Duodenal mucosa (tissue), 2 donors: ENCODE data around the gene TXNDC11.

Experiments used
- H3K27ac ChIP-seq: one replicate; pipeline ENCODE4 v1.7.0; 2013; ENCODE audit warnings: low read depth, low read length
- H3K27me3 ChIP-seq, 2 donors: one replicate each; pipeline ENCODE4 v1.7.0; 2013; ENCODE audit warnings: low read length in 2 of 2, control low read depth in 1 of 2; ENCODE audit not compliant: insufficient read depth in 2 of 2, control insufficient read depth in 1 of 2
- H3K36me3 ChIP-seq, 2 donors: one replicate each; pipeline ENCODE4 v1.7.0; 2013; ENCODE audit warnings: low read length in 2 of 2, control low read depth in 1 of 2; ENCODE audit not compliant: insufficient read depth in 2 of 2, control insufficient read depth in 1 of 2
- H3K4me1 ChIP-seq, 2 donors: one replicate each; pipeline ENCODE4 v1.7.0; 2013; ENCODE audit warnings: low read length in 2 of 2, control low read depth in 1 of 2; ENCODE audit not compliant: insufficient read depth in 2 of 2, control insufficient read depth in 1 of 2
- H3K4me3 ChIP-seq, 2 donors: one replicate each; pipeline ENCODE4 v1.7.0; 2013; ENCODE audit warnings: low read length in 2 of 2, low read depth in 1 of 2
- H3K9ac ChIP-seq, 2 donors: one replicate each; pipeline ENCODE4 v1.7.0; 2013; ENCODE audit warnings: low read length in 2 of 2, low read depth in 1 of 2
- H3K9me3 ChIP-seq, 2 donors: one replicate each; pipeline ENCODE4 v1.7.0; 2013; ENCODE audit warnings: low read length in 2 of 2, control low read depth in 1 of 2; ENCODE audit not compliant: control insufficient read depth in 1 of 2

Gene TXNDC11

GRCh38 chr16:11722468-11722808 lies 20.2 kb downstream of the TXNDC11 start:
- H3K4me3 ChIP-seq = no peak overlapping the region
- peaks cover 14 to 58% of the 10 kb centered on the region in 2 donors for H3K36me3 ChIP-seq
- peaks cover 17 to 29% of the 10 kb centered on the region in 2 donors for H3K4me1 ChIP-seq
- no peaks in the 10 kb centered on the region for H3K27me3 ChIP-seq
- no peak overlapping the region for H3K27ac ChIP-seq
- H3K9me3 ChIP-seq = no peaks in the 10 kb centered on the region
- no peak overlapping the region for H3K9ac ChIP-seq

GRCh38 chr16:11721781-11722467 lies 20.7 kb downstream of the TXNDC11 start:
- H3K27me3 ChIP-seq = no peaks in the 10 kb centered on the region
- H3K27ac ChIP-seq = no peak overlapping the region
- H3K4me3 ChIP-seq = no peak overlapping the region
- H3K4me1 ChIP-seq = peaks cover 17 to 29% of the 10 kb centered on the region in 2 donors
- no peak overlapping the region for H3K9ac ChIP-seq
- H3K9me3 ChIP-seq = no peaks in the 10 kb centered on the region
- peaks cover 14 to 58% of the 10 kb centered on the region in 2 donors for H3K36me3 ChIP-seq

GRCh38 chr16:11719762-11720161 lies 22.9 kb downstream of the TXNDC11 start:
- Histone ChIP-seq H3K9ac (peak overlapping the region in 1 of 2 donors; percentile 55), H3K27me3 (no peaks in the 10 kb centered on the region), H3K9me3 (no peaks in the 10 kb centered on the region), H3K4me1 (peaks cover 24 to 36% of the 10 kb centered on the region in 2 donors), H3K4me3 (no peak overlapping the region), H3K36me3 (peaks cover 9 to 51% of the 10 kb centered on the region in 2 donors), H3K27ac (no peak overlapping the region)

GRCh38 chr16:11719171-11719570 lies 23.5 kb downstream of the TXNDC11 start:
- peaks cover 9 to 46% of the 10 kb centered on the region in 2 donors for H3K36me3 ChIP-seq
- H3K9ac ChIP-seq = no peak overlapping the region
- peaks cover 24 to 39% of the 10 kb centered on the region in 2 donors for H3K4me1 ChIP-seq
- no peak overlapping the region for H3K4me3 ChIP-seq
- H3K27ac ChIP-seq = no peak overlapping the region
- no peaks in the 10 kb centered on the region for H3K9me3 ChIP-seq
- no peaks in the 10 kb centered on the region for H3K27me3 ChIP-seq

GRCh38 chr16:11717811-11718210 lies 24.8 kb downstream of the TXNDC11 start:
- Histone ChIP-seq H3K4me1 (peaks cover 24 to 39% of the 10 kb centered on the region in 2 donors), H3K9me3 (no peaks in the 10 kb centered on the region), H3K4me3 (no peak overlapping the region), H3K27me3 (no peaks in the 10 kb centered on the region), H3K9ac (no peak overlapping the region), H3K27ac (no peak overlapping the region), H3K36me3 (peaks cover 13 to 46% of the 10 kb centered on the region in 2 donors)

GRCh38 chr16:11716336-11716735 lies 26.3 kb downstream of the TXNDC11 start:
- H3K36me3 ChIP-seq = peaks cover 10 to 55% of the 10 kb centered on the region in 2 donors
- H3K4me3 ChIP-seq = peak overlapping the region in 1 of 2 donors; percentile 46
- H3K4me1 ChIP-seq = peaks cover 24 to 27% of the 10 kb centered on the region in 2 donors

GRCh38 chr16:11715246-11715947 lies 27.3 kb downstream of the TXNDC11 start:
- Histone ChIP-seq H3K9me3 (no peaks in the 10 kb centered on the region), H3K27me3 (no peaks in the 10 kb centered on the region), H3K27ac (peak overlapping the region; percentile 13), H3K4me3 (peak overlapping the region in 1 of 2 donors; percentile 46), H3K36me3 (peaks cover 7 to 55% of the 10 kb centered on the region in 2 donors), H3K4me1 (peaks cover 24 to 26% of the 10 kb centered on the region in 2 donors), H3K9ac (peak overlapping the region in 1 of 2 donors; percentile 36)

More at GRCh38 chr16:11716336-11716735, 26.3 kb downstream of the TXNDC11 start:
- Histone ChIP-seq H3K9ac (peak overlapping the region; percentile 36 to 63), H3K9me3 (no peaks in the 10 kb centered on the region), H3K27me3 (no peaks in the 10 kb centered on the region), H3K27ac (no peak overlapping the region)

- Histone ChIP-seq H3K9me3 (no peaks in the 10 kb centered on the region), H3K27me3 (no peaks in the 10 kb centered on the region), H3K36me3 (peaks cover 12 to 38% of the 10 kb centered on the region in 2 donors), H3K4me1 (peaks cover 14 to 17% of the 10 kb centered on the region in 2 donors), H3K27ac (no peak overlapping the region), H3K9ac (no peak overlapping the region), H3K4me3 (no peak overlapping the region)
These were observed 30.5 kb downstream of the TXNDC11 start for GRCh38 chr16:11712122-11712521.

- Histone ChIP-seq H3K4me3 (no peak overlapping the region), H3K9ac (no peak overlapping the region), H3K4me1 (peaks cover 14 to 17% of the 10 kb centered on the region in 2 donors), H3K36me3 (peaks cover 12 to 40% of the 10 kb centered on the region in 2 donors), H3K27ac (no peak overlapping the region), H3K27me3 (no peaks in the 10 kb centered on the region), H3K9me3 (no peaks in the 10 kb centered on the region)
These were observed 31.0 kb downstream of the TXNDC11 start for GRCh38 chr16:11711662-11712061.

- Histone ChIP-seq H3K9me3 (no peaks in the 10 kb centered on the region), H3K27me3 (no peaks in the 10 kb centered on the region), H3K4me1 (no peaks in the 10 kb centered on the region), H3K27ac (no peak overlapping the region), H3K36me3 (peaks cover 9 to 42% of the 10 kb centered on the region in 2 donors), H3K9ac (no peak overlapping the region), H3K4me3 (no peak overlapping the region)
These were observed 34.2 kb downstream of the TXNDC11 start for GRCh38 chr16:11708421-11708820.
